Stimulated activated CD8-positive, alpha-beta memory T cell treated with anti-CD3 and anti-CD28 coated beads, Interleukin-4, amount 100 ng/mL, for 4 hours (primary cell): ENCODE results near the gene RNF5.
"Not testable (repeated sequence)": the region's sequence is repeated elsewhere in the genome, so short reads cannot be mapped to it uniquely, and the experiment has no call there.

Source experiments
- DNase-seq, 2 donors: peaks; one replicate each; pipeline ENCODE4 v3.0.0-alpha.2; 2020; ENCODE audit warnings: low read depth in 2 of 2, low spot score in 1 of 2

The RNF5 gene

GRCh38 chr6:32177788-32178546 lies at the start of gene RNF5:
Gene RNF5 (plus strand): TSS chr6:32178405. CDS start chr6:32178512, 107 bp downstream.
- DNase-seq = peak; percentile 78 to 86

- no peak for DNase-seq
These were observed 49.4 kb upstream of the RNF5 start for GRCh38 chr6:32128751-32129296.

- no peak for DNase-seq
These were observed 48.7 kb upstream of the RNF5 start for GRCh38 chr6:32129297-32130088.

GRCh38 chr6:32131439-32131948 lies 46.7 kb upstream of the RNF5 start:
- DNase-seq = no peak

- DNase-seq = no peak
These were observed 46.1 kb upstream of the RNF5 start for GRCh38 chr6:32132110-32132509.

GRCh38 chr6:32133786-32134185 lies 44.4 kb upstream of the RNF5 start:
- DNase-seq = no peak

GRCh38 chr6:32137454-32137853 lies 40.8 kb upstream of the RNF5 start:
- DNase-seq = no peak

GRCh38 chr6:32139590-32139989 lies 38.6 kb upstream of the RNF5 start:
- no peak for DNase-seq

GRCh38 chr6:32140420-32141046 lies 37.7 kb upstream of the RNF5 start:
- no peak for DNase-seq

GRCh38 chr6:32144238-32144637 lies 34.0 kb upstream of the RNF5 start:
- DNase-seq = not testable (repeated sequence)

- no peak for DNase-seq
These were observed 31.9 kb upstream of the RNF5 start for GRCh38 chr6:32146287-32146686.

- DNase-seq = no peak
These were observed 31.5 kb upstream of the RNF5 start for GRCh38 chr6:32146687-32147086.

- no peak for DNase-seq
These were observed 30.6 kb upstream of the RNF5 start for GRCh38 chr6:32147401-32148132.

GRCh38 chr6:32148289-32149091 lies 29.7 kb upstream of the RNF5 start:
- DNase-seq = peak; percentile 25 to 30

- DNase-seq = no peak
These were observed 29.0 kb upstream of the RNF5 start for GRCh38 chr6:32149092-32149755.

- no peak for DNase-seq
These were observed 28.0 kb upstream of the RNF5 start for GRCh38 chr6:32149932-32150870.

- no peak for DNase-seq
These were observed 26.9 kb upstream of the RNF5 start for GRCh38 chr6:32151181-32151862.
